ENCODE measurements around the gene ANKRD55. TPM values are rescaled to one million over a fixed set of nuclear protein-coding genes. Genes with fewer than 3 reads are reported as not detected.

ANKRD55 gene
- total and polyA plus RNA-seq, 11 donors: 0.11 to 0.15 TPM; not detected in 9

- no peak for ATAC-seq
- Histone ChIP-seq H3K4me1 (peaks cover 0 to 11% (median under 1%) of the 10 kb centered on the region in 12 donors), H3K27me3 (no peaks in the 10 kb centered on the region), H3K36me3 (no peaks in the 10 kb centered on the region), H3K4me3 (no peak overlapping the region), H3K9me3 (no peaks in the 10 kb centered on the region), H3K27ac (no peak overlapping the region)
- 91 to 96% (median 95%) methylated on average over 2 of the region's 2 CpGs for WGBS, 4 donors
- no peak for TF ChIP-seq POLR2A (IDR thresholded peaks at IDR 0.05)
- no peak for TF ChIP-seq CTCF (IDR thresholded peaks at IDR 0.05)
- intact Hi-C loops (cut with DNase I): no loop called here
- DNase-seq: no peak
Observed at GRCh38 chr5:56093970-56094369, 139.2 kb downstream of the ANKRD55 start.

- Histone ChIP-seq H3K36me3 (no peaks in the 10 kb centered on the region), H3K9me3 (no peaks in the 10 kb centered on the region), H3K4me3 (no peak overlapping the region), H3K27ac (no peak overlapping the region), H3K4me1 (peaks cover 0 to 10% (median 0%) of the 10 kb centered on the region in 12 donors), H3K27me3 (no peaks in the 10 kb centered on the region)
- 91 to 93% (median 92%) methylated on average over 5 of the region's 5 CpGs for WGBS, 4 donors
- TF ChIP-seq POLR2A (IDR thresholded peaks at IDR 0.05) (no peak), CTCF (IDR thresholded peaks at IDR 0.05) (no peak)
- intact Hi-C loops (cut with DNase I): no loop called here
- no peak for ATAC-seq
- DNase-seq: no peak
Observed at GRCh38 chr5:56092115-56092514, 141.0 kb downstream of the ANKRD55 start.

GRCh38 chr5:56091664-56092063, 141.5 kb downstream of the ANKRD55 start:
- H3K36me3 ChIP-seq: no peaks in the 10 kb centered on the region
- H3K27me3 ChIP-seq: no peaks in the 10 kb centered on the region
- H3K9me3 ChIP-seq: no peaks in the 10 kb centered on the region
- intact Hi-C loops (cut with DNase I): no loop called here
- no peak overlapping the region for H3K27ac ChIP-seq
- TF ChIP-seq POLR2A (IDR thresholded peaks at IDR 0.05) (no peak), CTCF (IDR thresholded peaks at IDR 0.05) (no peak)
- no peak for DNase-seq
- no peak overlapping the region for H3K4me3 ChIP-seq
- H3K4me1 ChIP-seq: peaks cover 0 to 10% (median 0%) of the 10 kb centered on the region in 12 donors
- ATAC-seq: no peak

DNA sequence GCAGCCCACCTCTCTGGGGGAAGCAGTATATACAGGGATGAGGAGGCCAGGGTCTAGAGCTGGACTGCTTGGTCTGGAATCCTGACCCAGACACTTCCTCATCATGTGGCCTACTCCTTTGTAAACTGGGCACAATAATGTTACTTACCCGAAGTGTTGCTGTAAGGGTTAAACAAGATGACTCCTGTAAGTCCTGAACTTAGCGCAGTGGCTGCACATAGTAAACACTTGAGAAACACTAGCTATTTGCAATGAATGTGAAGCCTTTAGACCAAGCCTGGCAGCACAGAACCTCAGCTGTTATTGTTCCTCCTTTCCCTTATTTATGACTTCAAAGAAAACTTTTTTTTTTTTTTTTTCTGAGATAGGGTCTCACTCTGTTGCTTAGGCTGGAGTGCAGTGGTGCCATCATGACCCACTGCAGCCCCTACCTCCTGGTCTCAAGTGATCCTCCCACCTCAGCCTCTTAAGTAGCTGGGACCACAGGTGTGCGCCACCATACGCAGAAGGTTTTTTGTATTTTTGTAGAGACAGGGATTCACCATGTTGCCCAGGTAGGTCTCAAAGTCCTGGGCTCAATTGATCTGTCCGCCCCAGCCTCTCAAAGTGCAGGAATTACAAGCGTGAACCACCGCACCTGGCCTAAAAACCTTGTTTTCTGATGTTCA, 142.2 kb downstream of the ANKRD55 start:
- WGBS, 4 donors: 94 to 98% (median 97%) methylated on average over 7 of the region's 7 CpGs
- intact Hi-C loops (cut with DNase I): no loop called here
- H3K9me3 ChIP-seq: no peaks in the 10 kb centered on the region
- no peaks in the 10 kb centered on the region for H3K36me3 ChIP-seq
- H3K4me3 ChIP-seq: no peak overlapping the region
- H3K4me1 ChIP-seq: peaks cover 0 to 11% (median 0%) of the 10 kb centered on the region in 12 donors
- no peak overlapping the region for H3K27ac ChIP-seq
- no peak for TF ChIP-seq POLR2A (IDR thresholded peaks at IDR 0.05)
- TF ChIP-seq CTCF (IDR thresholded peaks at IDR 0.05): no peak
- H3K27me3 ChIP-seq: no peaks in the 10 kb centered on the region
- no peak for ATAC-seq
- no peak for DNase-seq

Data from heart left ventricle (tissue), 16 donors.